B cell (primary cell): ENCODE measurements around the gene PPP1R2C. TPM values are rescaled to one million over a fixed set of nuclear protein-coding genes. Genes with fewer than 3 reads are reported as not detected.

Experiments
- ATAC-seq: fragments of 200-7000 bp; cut with Tn5 transposase; one replicate; pipeline ENCODE4 v1.10.0; 2021; ENCODE audit warnings: low read depth, mild to moderate bottlenecking, moderate number of reproducible peaks, moderate library complexity
- CTCF ChIA-PET: fragments of 350-600 bp; sonication (Branson Sonifier 250); formaldehyde crosslinking; loops from one replicate; lab custom pipeline; 2021; ENCODE audit warnings: antibody characterized with exemption, inconsistent platforms; lab: Charles Lee
- POLR2A ChIA-PET: fragments of 350-600 bp; sonication (Branson Sonifier 250); formaldehyde crosslinking; loops from one replicate; lab custom pipeline; 2021; ENCODE audit warnings: antibody characterized with exemption; lab: Charles Lee
- DNase-seq: peaks from one replicate; pipeline ENCODE4 v3.0.0; 2013
- H2AFZ ChIP-seq: 2 replicates; pipeline ENCODE4 v1.6.1; 2012; ENCODE audit warnings: mild to moderate bottlenecking, low read depth, low read length; ENCODE audit not compliant: insufficient read depth, poor library complexity, severe bottlenecking
- H3K27ac ChIP-seq, 2 donors: 1 replicate in 1 of 2; 2 replicates in 1 of 2; pipeline ENCODE4 v1.5.1; 2012 to 2013; ENCODE audit warnings: low read length in 2 of 2, mild to moderate bottlenecking in 2 of 2, moderate library complexity in 1 of 2
- H3K27me3 ChIP-seq, 4 experiments: fragments of 200-600 bp in 1 of 4; sonication (generic) in 1 of 4; replicated peaks in 1 of 4; 1 replicate in 2 of 4; 2 replicates in 2 of 4; pipeline versions ENCODE4 v1.6.1 to v1.7.0; 2013 to 2016; ENCODE audit warnings: low read length in 3 of 4, mild to moderate bottlenecking in 2 of 4, mixed read lengths in 1 of 4, moderate library complexity in 1 of 4; ENCODE audit not compliant: insufficient read depth in 4 of 4, control insufficient read depth in 3 of 4; ENCODE audit errors: control extremely low read depth in 1 of 4
- H3K36me3 ChIP-seq, 2 experiments: replicated peaks in 1 of 2; 1 replicate in 1 of 2; 2 replicates in 1 of 2; pipeline versions ENCODE4 v1.6.1 to v1.7.1; 2013; ENCODE audit warnings: low read length in 1 of 2; ENCODE audit not compliant: insufficient read depth in 2 of 2, control insufficient read depth in 1 of 2; ENCODE audit errors: control extremely low read depth in 1 of 2, extremely low read depth in 1 of 2
- H3K4me1 ChIP-seq, 2 donors: fragments of 200-600 bp in 1 of 2; sonication (generic) in 1 of 2; 1 replicate in 1 of 2; 2 replicates in 1 of 2; pipeline versions ENCODE4 v1.5.1 to v1.6.1; 2013 to 2017; ENCODE audit warnings: low read length in 2 of 2; ENCODE audit not compliant: control insufficient read depth in 2 of 2, insufficient read depth in 2 of 2
- H3K4me2 ChIP-seq: replicated peaks from 2 replicates; pipeline ENCODE3; 2012; ENCODE audit warnings: mild to moderate bottlenecking, low read depth, low read length; ENCODE audit not compliant: poor library complexity, severe bottlenecking
- H3K4me3 ChIP-seq, 5 experiments: fragments of 200-600 bp in 1 of 5; sonication (generic) in 1 of 5; 1 replicate in 3 of 5; 2 replicates in 2 of 5; pipeline versions ENCODE4 v1.5.1 to v1.7.0; 2011 to 2016; ENCODE audit warnings: low read length in 4 of 5, mild to moderate bottlenecking in 4 of 5, low read depth in 2 of 5, control low read depth in 1 of 5, moderate library complexity in 1 of 5; ENCODE audit not compliant: insufficient read depth in 1 of 5; ENCODE audit errors: control extremely low read depth in 1 of 5, extremely low read depth in 1 of 5
- H3K79me2 ChIP-seq: fragments of 200-600 bp; sonication (generic); one replicate; pipeline ENCODE4 v1.6.0; 2016; ENCODE audit warnings: low read length; ENCODE audit not compliant: control insufficient read depth, insufficient read depth
- H3K9ac ChIP-seq: fragments of 200-600 bp; sonication (generic); 2 replicates; pipeline ENCODE4 v1.6.1; 2017; ENCODE audit warnings: mild to moderate bottlenecking, low read length, moderate library complexity
- H3K9me3 ChIP-seq, 3 donors: one replicate each; pipeline versions ENCODE4 v1.6.1 to v1.7.1; 2013; ENCODE audit warnings: low read length in 2 of 3; ENCODE audit not compliant: control insufficient read depth in 2 of 3, insufficient read depth in 1 of 3; ENCODE audit errors: control extremely low read depth in 1 of 3
- H4K20me1 ChIP-seq: 2 replicates; pipeline ENCODE4 v1.6.0; 2012; ENCODE audit warnings: mild to moderate bottlenecking, low read length; ENCODE audit not compliant: insufficient read depth, control insufficient read depth, poor library complexity, severe bottlenecking
- H3K27ac Mint-ChIP-seq: one replicate; pipeline ENCODE4 v1.8.0; 2021; ENCODE audit warnings: mixed read lengths
- H3K27me3 Mint-ChIP-seq: one replicate; pipeline ENCODE4 v1.8.0; 2021; ENCODE audit warnings: mixed read lengths
- H3K4me1 Mint-ChIP-seq: one replicate; pipeline ENCODE4 v1.8.0; 2021; ENCODE audit warnings: mixed read lengths
- H3K4me3 Mint-ChIP-seq: one replicate; pipeline ENCODE4 v1.8.0; 2021; ENCODE audit warnings: mixed read lengths
- H3K9me3 Mint-ChIP-seq: one replicate; pipeline ENCODE4 v1.8.0; 2022; ENCODE audit warnings: mixed read lengths; ENCODE audit not compliant: insufficient read depth
- CTCF ChIP-seq: fragments of 200-600 bp; IDR thresholded peaks from one replicate; pipeline ENCODE4 v1.8.0; 2022; ENCODE audit warnings: antibody characterized with exemption, mild to moderate bottlenecking
- EZH2 ChIP-seq: IDR thresholded peaks from 2 replicates; pipeline ENCODE4 v1.6.1; 2012; ENCODE audit warnings: borderline replicate concordance, low read depth, mild to moderate bottlenecking, moderate library complexity, low read length; ENCODE audit not compliant: insufficient read depth, poor library complexity, severe bottlenecking
- WGBS: methylation state at CpG from one replicate; pipeline ENCODE4 v1.1.5; 2013; ENCODE audit warnings: missing lambda C conversion rate; ENCODE audit not compliant: insufficient coverage; 5-methylcytosine and 5-hydroxymethylcytosine counted together
- intact Hi-C: fragments of 100-400 bp; cut with micrococcal nuclease; formaldehyde crosslinking; loops from one replicate; pipeline ENCODE4 v1.10.0; 2022
- polyA plus RNA-seq: library from polyadenylated mRNA; depleted of rRNA; stranded (reverse); fragments of >200 nt; gene quantifications from 2 replicates; pipeline ENCODE4 v1.2.3, GENCODE V29; 2012
- total RNA-seq, 2 donors: library from RNA; stranded (reverse); fragments of 120-200 nt in 1 of 2; gene quantifications; 1 replicate in 1 of 2; 2 replicates in 1 of 2; pipeline versions ENCODE4 v1.2.3 to v1.2.4, GENCODE V29; 2013 to 2022

PPP1R2C gene
- total and polyA plus RNA-seq, 2 donors (not counting 1 experiment from before 2014, with no cell fraction given): 10.6 TPM; not detected in 1

DNA sequence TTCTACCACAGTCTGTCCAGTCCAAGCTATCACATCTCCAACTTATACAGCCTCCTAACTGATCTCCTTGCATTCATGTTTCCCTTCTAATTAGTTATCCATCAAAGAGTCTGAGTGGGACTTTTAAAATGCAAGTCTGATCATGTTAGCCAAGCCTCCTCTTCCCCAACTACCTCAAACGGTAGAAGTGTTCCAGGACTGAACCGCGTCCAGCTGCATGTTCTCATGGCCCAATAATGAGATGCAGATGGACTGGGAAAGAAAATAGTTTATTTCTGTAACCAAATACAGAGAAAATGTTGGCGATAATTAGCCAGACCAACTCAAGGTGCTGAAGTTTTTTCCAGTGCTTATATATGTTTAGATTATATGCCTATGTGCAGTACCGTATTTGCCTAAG is 46.6 kb upstream of the PPP1R2C start:
- no peaks in the 10 kb centered on the region for H3K27me3 Mint-ChIP-seq
- no peaks in the 10 kb centered on the region for H3K79me2 ChIP-seq
- no peak overlapping the region for H3K27ac ChIP-seq
- no peak overlapping the region for H3K9ac ChIP-seq
- no peaks in the 10 kb centered on the region for H3K9me3 ChIP-seq
- intact Hi-C loops: no loop called here
- no peaks in the 10 kb centered on the region for H4K20me1 ChIP-seq
- no peak overlapping the region for H3K4me3 ChIP-seq
- ChIA-PET POLR2A (no interaction called here), CTCF (no interaction called here)
- no peaks in the 10 kb centered on the region for H3K27me3 ChIP-seq
- WGBS: no CpG with 5 or more reads among the region's 5 CpGs
- no peaks in the 10 kb centered on the region for H3K4me1 ChIP-seq
- no peak overlapping the region for H3K4me3 Mint-ChIP-seq
- no peaks in the 10 kb centered on the region for H3K9me3 Mint-ChIP-seq
- no peaks in the 10 kb centered on the region for H3K36me3 ChIP-seq
- no peak overlapping the region for H2AFZ ChIP-seq
- no peak for TF ChIP-seq CTCF
- TF ChIP-seq EZH2: no peak
- DNase-seq (no peak), ATAC-seq (no peak)
- no peak overlapping the region for H3K27ac Mint-ChIP-seq
- no peaks in the 10 kb centered on the region for H3K4me1 Mint-ChIP-seq
- no peak overlapping the region for H3K4me2 ChIP-seq

GRCh38 chrX:42823443-42823842 is 45.5 kb upstream of the PPP1R2C start:
- Histone ChIP-seq H3K36me3 (no peaks in the 10 kb centered on the region), H3K9me3 (peaks cover 0 to 4% (median 0%) of the 10 kb centered on the region in 3 donors), H3K4me1 (no peaks in the 10 kb centered on the region), H4K20me1 (no peaks in the 10 kb centered on the region), H3K27ac (no peak overlapping the region), H3K4me2 (no peak overlapping the region), H3K27me3 (no peaks in the 10 kb centered on the region), H3K4me3 (no peak overlapping the region), H3K79me2 (no peaks in the 10 kb centered on the region), H2AFZ (no peak overlapping the region), H3K9ac (no peak overlapping the region)
- ChIA-PET POLR2A (no interaction called here), CTCF (no interaction called here)
- Mint-ChIP-seq H3K27me3 (no peaks in the 10 kb centered on the region), H3K27ac (no peak overlapping the region), H3K4me1 (no peaks in the 10 kb centered on the region), H3K4me3 (no peak overlapping the region), H3K9me3 (no peaks in the 10 kb centered on the region)
- ATAC-seq (no peak), DNase-seq (no peak)
- TF ChIP-seq CTCF (no peak), EZH2 (no peak)
- intact Hi-C loops: no loop called here
- WGBS: no CpG with 5 or more reads among the region's 1 CpG
